Body of pancreas (tissue), 4 donors: ENCODE results near the gene ANO10. TPM values are rescaled to one million over a fixed set of nuclear protein-coding genes. Genes with fewer than 3 reads are reported as not detected.
A peak's percentile ranks its signal among the peaks of the same experiment; 100 is the strongest.

Experiments
- ATAC-seq: fragments of 150-250 bp; one replicate; pipeline ENCODE4 v1.9.1; 2016
- DNase-seq, 4 donors: peaks; one replicate each; pipeline ENCODE4 v3.0.0-alpha.2; 2019
- H3K27ac ChIP-seq, 4 donors: fragments of 200-600 bp; sonication (generic); 1 replicate in 3 of 4; 2 replicates in 1 of 4; pipeline versions ENCODE4 v1.5.1 to v1.6.1; 2016 to 2019; ENCODE audit warnings: mild to moderate bottlenecking in 1 of 4, mixed read lengths in 1 of 4, moderate library complexity in 1 of 4
- H3K27me3 ChIP-seq, 2 donors: fragments of 200-600 bp; sonication (generic); one replicate each; pipeline ENCODE4 v1.6.0; 2016; ENCODE audit warnings: mild to moderate bottlenecking in 1 of 2
- H3K36me3 ChIP-seq, 2 donors: fragments of 200-600 bp; sonication (generic); replicated peaks in 1 of 2; 2 replicates each; pipeline ENCODE4 v1.5.1; 2016; ENCODE audit warnings: low read depth in 2 of 2; ENCODE audit not compliant: insufficient read depth in 1 of 2
- H3K4me1 ChIP-seq: fragments of 200-600 bp; sonication (generic); one replicate; pipeline ENCODE4 v1.6.0; 2016
- H3K4me3 ChIP-seq, 2 donors: fragments of 200-600 bp; sonication (generic); 1 replicate in 1 of 2; 2 replicates in 1 of 2; pipeline ENCODE4 v1.5.1; 2016 to 2019
- H3K9me3 ChIP-seq, 3 donors: fragments of 200-600 bp; sonication (generic); 1 replicate in 2 of 3; 2 replicates in 1 of 3; pipeline ENCODE4 v1.5.1; 2016
- POLR2A ChIP-seq, 3 donors: fragments of 450-650 bp; IDR thresholded peaks; one replicate each; pipeline ENCODE4 v1.6.1; 2016; ENCODE audit warnings: antibody characterized with exemption in 3 of 3, mild to moderate bottlenecking in 2 of 3
- WGBS, 2 donors: methylation state at CpG; one replicate each; pipeline ENCODE4 v1.1.5; 2017; 5-methylcytosine and 5-hydroxymethylcytosine counted together
- intact Hi-C: fragments of 100-400 bp; cut with DNase I; formaldehyde crosslinking; loops from one replicate; pipeline ENCODE4 v1.15.1; 2023
- total RNA-seq, 2 donors: library from RNA; depleted of rRNA; stranded (reverse); fragments of >200 nt; gene quantifications; one replicate each; pipeline ENCODE4 v1.1.0, GENCODE V29; 2016
- TF ChIP-seq, protein P1 (sequence below), 7 experiments: fragments of 450-650 bp in 4 of 7; fragments of 200-600 bp in 3 of 7; sonication (generic) in 3 of 7; IDR thresholded peaks; one replicate each; pipeline ENCODE4 v1.5.1; 2016 to 2019; ENCODE audit warnings: antibody characterized with exemption in 7 of 7

ANO10 gene
- total RNA-seq, 2 donors from 2014 or later = 14.3 to 16.2 TPM

DNA sequence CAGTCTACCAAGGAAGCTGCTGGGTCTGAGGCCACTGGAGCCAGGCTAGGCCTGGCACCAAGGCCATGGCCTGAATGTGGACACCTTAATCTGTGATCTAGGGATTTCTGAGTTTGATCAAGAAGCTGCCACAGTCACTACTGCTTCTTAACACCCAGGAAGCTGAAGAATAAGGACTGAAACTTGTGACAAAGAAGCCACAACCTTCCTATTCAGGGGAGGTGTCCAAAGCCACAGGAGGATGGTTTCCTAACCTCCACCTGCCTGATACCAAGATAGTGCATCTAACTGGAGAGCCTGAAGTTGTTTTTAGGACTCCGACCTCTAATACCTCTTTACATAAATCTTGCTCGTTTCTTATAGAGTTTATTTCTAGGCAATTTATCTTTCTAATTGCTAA, 5.5 kb upstream of the ANO10 start:
- intact Hi-C loops = no loop called here
- no peaks in the 10 kb centered on the region for H3K9me3 ChIP-seq
- no peak overlapping the region for H3K4me3 ChIP-seq
- ATAC-seq (no peak), DNase-seq (no peak)
- H3K27ac ChIP-seq = no peak overlapping the region
- peaks cover 6% of the 10 kb centered on the region for H3K4me1 ChIP-seq
- 60 to 72% methylated on average over 2 of the region's 2 CpGs for WGBS, 2 donors
- H3K27me3 ChIP-seq = no peaks in the 10 kb centered on the region
- no peak for TF ChIP-seq POLR2A (IDR thresholded peaks at IDR 0.05)
- TF ChIP-seq, protein P1, sequence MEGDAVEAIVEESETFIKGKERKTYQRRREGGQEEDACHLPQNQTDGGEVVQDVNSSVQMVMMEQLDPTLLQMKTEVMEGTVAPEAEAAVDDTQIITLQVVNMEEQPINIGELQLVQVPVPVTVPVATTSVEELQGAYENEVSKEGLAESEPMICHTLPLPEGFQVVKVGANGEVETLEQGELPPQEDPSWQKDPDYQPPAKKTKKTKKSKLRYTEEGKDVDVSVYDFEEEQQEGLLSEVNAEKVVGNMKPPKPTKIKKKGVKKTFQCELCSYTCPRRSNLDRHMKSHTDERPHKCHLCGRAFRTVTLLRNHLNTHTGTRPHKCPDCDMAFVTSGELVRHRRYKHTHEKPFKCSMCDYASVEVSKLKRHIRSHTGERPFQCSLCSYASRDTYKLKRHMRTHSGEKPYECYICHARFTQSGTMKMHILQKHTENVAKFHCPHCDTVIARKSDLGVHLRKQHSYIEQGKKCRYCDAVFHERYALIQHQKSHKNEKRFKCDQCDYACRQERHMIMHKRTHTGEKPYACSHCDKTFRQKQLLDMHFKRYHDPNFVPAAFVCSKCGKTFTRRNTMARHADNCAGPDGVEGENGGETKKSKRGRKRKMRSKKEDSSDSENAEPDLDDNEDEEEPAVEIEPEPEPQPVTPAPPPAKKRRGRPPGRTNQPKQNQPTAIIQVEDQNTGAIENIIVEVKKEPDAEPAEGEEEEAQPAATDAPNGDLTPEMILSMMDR (IDR thresholded peaks at IDR 0.05) = no peak
- no peaks in the 10 kb centered on the region for H3K36me3 ChIP-seq

- H3K9me3 ChIP-seq = no peaks in the 10 kb centered on the region
- no peak overlapping the region for H3K4me3 ChIP-seq
- H3K27ac ChIP-seq = no peak overlapping the region
- H3K4me1 ChIP-seq = peaks cover 16% of the 10 kb centered on the region
- 75 to 86% methylated on average over 6 of the region's 6 CpGs for WGBS, 2 donors
- intact Hi-C loops = no loop called here
- no peaks in the 10 kb centered on the region for H3K27me3 ChIP-seq
- ATAC-seq (no peak), DNase-seq (no peak)
- TF ChIP-seq, protein P1 (IDR thresholded peaks at IDR 0.05) = no peak
- no peak for TF ChIP-seq POLR2A (IDR thresholded peaks at IDR 0.05)
- H3K36me3 ChIP-seq = no peaks in the 10 kb centered on the region
Measured at GRCh38 chr3:43624619-43625305, 3.0 kb upstream of the ANO10 start.

- no peak for TF ChIP-seq POLR2A (IDR thresholded peaks at IDR 0.05)
- TF ChIP-seq, protein P1 (IDR thresholded peaks at IDR 0.05) = no peak
- Histone ChIP-seq H3K4me3 (peak overlapping the region; percentile 92 to 98), H3K27ac (peak overlapping the region; percentile 35 to 85 (median 74)), H3K9me3 (no peaks in the 10 kb centered on the region), H3K27me3 (no peaks in the 10 kb centered on the region), H3K4me1 (peaks cover 16% of the 10 kb centered on the region), H3K36me3 (no peaks in the 10 kb centered on the region)
- intact Hi-C loops = no loop called here
- DNase-seq (peak; percentile 35 to 49 (median 46)), ATAC-seq (no peak)
- 10 to 11% methylated on average over 24 of the region's 24 CpGs for WGBS, 2 donors
Measured at GRCh38 chr3:43620831-43621655, 768 bp downstream of the ANO10 start.

GRCh38 chr3:43619588-43619987, 2.2 kb downstream of the ANO10 start:
- no peak for DNase-seq
- 95% methylated on average over 5 of the region's 5 CpGs for WGBS, 2 donors
- Histone ChIP-seq H3K27ac (no peak overlapping the region), H3K36me3 (no peaks in the 10 kb centered on the region), H3K27me3 (no peaks in the 10 kb centered on the region), H3K4me3 (no peak overlapping the region), H3K9me3 (no peaks in the 10 kb centered on the region), H3K4me1 (peaks cover 16% of the 10 kb centered on the region)
- TF ChIP-seq POLR2A (IDR thresholded peaks at IDR 0.05) = no peak
- TF ChIP-seq, protein P1 (IDR thresholded peaks at IDR 0.05) = no peak
- intact Hi-C loops = loop anchor here (10.0 kb wide), 1 partner anchor 65 kb away; no protein-coding TSS in a partner anchor
- ATAC-seq = no peak
